HG02970 (cell line): ENCODE results near the gene CLCNKA.
"Not testable (repeated sequence)": the region's sequence is repeated elsewhere in the genome, so short reads cannot be mapped to it uniquely, and the experiment has no call there.

Experiments used
- ATAC-seq: cut with Tn5 transposase; IDR thresholded peaks from one replicate; pipeline ENCODE4 v1.9.1; 2021; ENCODE audit warnings: mild to moderate bottlenecking, moderate library complexity, moderate number of reproducible peaks; ENCODE audit not compliant: unreplicated experiment, low FRiP score

Gene CLCNKA

GRCh38 chr1:16021681-16022080, at the start of gene CLCNKA:
TSS of gene CLCNKA (plus strand) at chr1:16022036. CDS start at chr1:16022620, 584 bp downstream.
- ATAC-seq, result no peak

- ATAC-seq, result no peak
Measured at GRCh38 chr1:15972409-15972808, 49.4 kb upstream of the CLCNKA start.

- ATAC-seq, result no peak
Measured at GRCh38 chr1:15973772-15974171, 48.1 kb upstream of the CLCNKA start.

GRCh38 chr1:15974855-15975254, 47.0 kb upstream of the CLCNKA start:
- ATAC-seq, result peak; percentile 22

- ATAC-seq, result peak; percentile 50
Measured at GRCh38 chr1:15975358-15975804, 46.5 kb upstream of the CLCNKA start.

- peak; percentile 78 for ATAC-seq
Measured at GRCh38 chr1:15975805-15976680, 45.8 kb upstream of the CLCNKA start, which contains the start of gene ZBTB17. TSS of gene ZBTB17 (minus strand) at chr1:15976101. CDS start at chr1:15948495, 27,606 bp downstream.

GRCh38 chr1:15977947-15978346, 43.9 kb upstream of the CLCNKA start:
- not testable (repeated sequence) for ATAC-seq

GRCh38 chr1:15981679-15982078, 40.2 kb upstream of the CLCNKA start:
- no peak for ATAC-seq

- no peak for ATAC-seq
Measured at GRCh38 chr1:15983275-15983674, 38.6 kb upstream of the CLCNKA start.

- ATAC-seq, result no peak
Measured at GRCh38 chr1:15985611-15986297, 36.1 kb upstream of the CLCNKA start.

- no peak for ATAC-seq
Measured at GRCh38 chr1:15988856-15989736, 32.7 kb upstream of the CLCNKA start.

- ATAC-seq, result no peak
Measured at GRCh38 chr1:15989776-15990175, 32.1 kb upstream of the CLCNKA start.

GRCh38 chr1:15991427-15992186, 30.2 kb upstream of the CLCNKA start:
- no peak for ATAC-seq

GRCh38 chr1:15992187-15992553, 29.7 kb upstream of the CLCNKA start:
- no peak for ATAC-seq

- ATAC-seq, result no peak
Measured at GRCh38 chr1:15992582-15993500, 29.0 kb upstream of the CLCNKA start.

GRCh38 chr1:15993666-15994065, 28.2 kb upstream of the CLCNKA start:
- no peak for ATAC-seq

GRCh38 chr1:15994081-15994480, 27.8 kb upstream of the CLCNKA start:
- ATAC-seq, result no peak

- ATAC-seq, result no peak
Measured at GRCh38 chr1:15994590-15995351, 27.1 kb upstream of the CLCNKA start.
